22Rv1 (cell line): ENCODE data around the gene PAK3.

Experiments
- H3K27ac ChIP-seq: fragments of 450-650 bp; 2 replicates; pipeline ENCODE4 v1.5.1; 2017
- ZFX ChIP-seq: fragments of 450-650 bp; IDR thresholded peaks from 2 replicates; pipeline ENCODE4 v1.6.1; 2017; ENCODE audit warnings: antibody characterized with exemption, borderline replicate concordance
- TF ChIP-seq, protein P1 (sequence below): fragments of 450-650 bp; IDR thresholded peaks from 2 replicates; pipeline ENCODE4 v1.5.1; 2017; ENCODE audit warnings: mild to moderate bottlenecking

Gene PAK3

DNA sequence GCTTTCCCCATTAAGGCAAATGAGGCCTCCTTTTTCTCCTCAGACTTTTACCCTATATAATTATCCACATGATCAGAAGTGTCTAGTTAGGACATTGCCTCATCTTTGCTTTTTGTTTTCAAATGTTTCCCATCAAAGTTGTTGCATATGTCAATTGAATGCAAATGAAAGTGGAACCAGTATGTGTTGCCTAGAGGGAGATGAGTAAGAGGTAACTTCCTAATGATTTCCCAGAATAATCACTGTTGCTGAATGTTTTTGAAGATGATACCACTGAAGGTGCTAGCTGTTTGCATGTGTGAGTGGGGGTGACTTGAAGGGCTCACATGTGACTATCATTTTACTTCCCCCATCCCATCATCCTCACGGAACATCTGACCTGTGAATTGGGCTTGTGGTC lies 33.9 kb downstream of the PAK3 start:
- H3K27ac ChIP-seq = no peak overlapping the region
- no peak for TF ChIP-seq ZFX
- TF ChIP-seq, protein P1, sequence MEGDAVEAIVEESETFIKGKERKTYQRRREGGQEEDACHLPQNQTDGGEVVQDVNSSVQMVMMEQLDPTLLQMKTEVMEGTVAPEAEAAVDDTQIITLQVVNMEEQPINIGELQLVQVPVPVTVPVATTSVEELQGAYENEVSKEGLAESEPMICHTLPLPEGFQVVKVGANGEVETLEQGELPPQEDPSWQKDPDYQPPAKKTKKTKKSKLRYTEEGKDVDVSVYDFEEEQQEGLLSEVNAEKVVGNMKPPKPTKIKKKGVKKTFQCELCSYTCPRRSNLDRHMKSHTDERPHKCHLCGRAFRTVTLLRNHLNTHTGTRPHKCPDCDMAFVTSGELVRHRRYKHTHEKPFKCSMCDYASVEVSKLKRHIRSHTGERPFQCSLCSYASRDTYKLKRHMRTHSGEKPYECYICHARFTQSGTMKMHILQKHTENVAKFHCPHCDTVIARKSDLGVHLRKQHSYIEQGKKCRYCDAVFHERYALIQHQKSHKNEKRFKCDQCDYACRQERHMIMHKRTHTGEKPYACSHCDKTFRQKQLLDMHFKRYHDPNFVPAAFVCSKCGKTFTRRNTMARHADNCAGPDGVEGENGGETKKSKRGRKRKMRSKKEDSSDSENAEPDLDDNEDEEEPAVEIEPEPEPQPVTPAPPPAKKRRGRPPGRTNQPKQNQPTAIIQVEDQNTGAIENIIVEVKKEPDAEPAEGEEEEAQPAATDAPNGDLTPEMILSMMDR = no peak

DNA sequence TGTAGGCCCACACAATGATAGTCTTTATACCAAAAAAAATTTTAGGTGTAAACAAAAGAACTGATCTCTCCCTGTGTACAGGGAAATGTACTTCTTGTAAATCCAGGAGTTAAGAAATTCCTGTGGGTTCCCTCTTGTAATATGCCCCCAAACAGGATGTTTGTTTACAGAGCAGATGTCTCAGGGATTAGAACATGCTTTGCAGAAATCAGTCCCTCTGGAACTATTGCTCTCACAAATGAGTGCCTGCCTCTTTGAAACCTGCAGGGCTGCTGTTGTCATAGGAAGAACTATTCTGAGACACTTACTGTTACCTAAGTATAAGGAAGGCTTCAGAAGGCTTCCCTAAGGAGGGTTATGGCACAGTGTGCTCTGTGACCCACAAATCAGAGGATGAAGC lies 35.6 kb downstream of the PAK3 start:
- TF ChIP-seq ZFX = no peak
- TF ChIP-seq, protein P1 = no peak

DNA sequence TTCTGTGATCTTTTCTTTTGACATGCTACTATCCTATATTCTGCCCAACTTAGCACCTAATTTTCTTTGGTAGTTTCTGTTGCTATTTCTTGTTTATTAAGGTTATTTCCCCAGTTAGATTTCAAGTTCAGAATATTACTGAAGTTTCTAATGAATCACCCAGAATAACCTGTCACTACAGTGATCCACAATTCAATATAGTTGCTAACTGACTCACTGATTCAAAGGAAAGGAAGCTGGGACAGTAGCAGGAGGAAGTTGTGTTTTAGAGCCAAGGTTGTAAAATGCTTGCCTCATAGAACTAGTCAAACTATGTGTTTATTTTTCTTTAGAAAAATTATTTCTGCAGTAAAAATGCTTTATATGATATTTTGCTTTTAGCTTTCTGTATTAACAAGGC lies 37.4 kb downstream of the PAK3 start:
- TF ChIP-seq ZFX = no peak
- TF ChIP-seq, protein P1 = no peak
- H3K27ac ChIP-seq = no peak overlapping the region

More for the DNA sequence above, 35.6 kb downstream of the PAK3 start:
- no peak overlapping the region for H3K27ac ChIP-seq

DNA sequence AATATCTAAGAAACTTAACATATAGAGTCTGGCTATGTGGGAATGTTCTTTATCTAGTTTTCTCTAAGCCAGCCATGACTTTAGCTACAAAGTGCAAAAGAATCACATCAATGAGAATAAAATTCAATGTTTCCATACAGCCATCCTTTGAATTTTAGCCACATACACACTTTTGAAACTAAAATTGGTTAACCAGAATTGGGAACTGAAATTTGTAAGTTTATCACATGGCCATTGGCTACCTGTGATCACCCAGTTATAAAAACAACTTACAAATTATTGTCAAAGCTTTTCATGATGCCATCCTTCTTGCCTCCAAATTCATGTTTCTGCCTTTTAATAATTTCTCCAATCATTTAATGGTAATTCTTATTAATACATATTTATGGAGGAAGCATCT lies 49.9 kb downstream of the PAK3 start:
- H3K27ac ChIP-seq = no peak overlapping the region
- TF ChIP-seq ZFX = no peak
- TF ChIP-seq, protein P1 = no peak

DNA sequence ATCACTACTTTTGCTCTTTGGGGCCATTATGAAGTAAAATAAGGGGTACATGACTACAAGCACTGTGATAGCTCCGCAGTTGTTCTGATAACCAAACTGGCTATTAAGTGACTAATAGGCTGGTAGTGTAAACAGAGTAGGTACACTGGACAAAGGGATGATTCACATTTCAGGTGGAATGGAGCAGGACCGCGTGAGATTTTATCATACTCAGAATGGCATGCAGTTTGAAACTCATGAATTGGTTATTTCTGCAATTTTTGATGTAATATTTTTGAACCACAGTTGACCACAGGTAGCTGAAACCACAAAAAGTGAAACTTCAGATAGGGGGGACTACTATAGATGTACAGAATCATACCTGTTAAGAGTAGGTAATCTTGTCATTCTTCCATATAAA lies 55.8 kb downstream of the PAK3 start:
- TF ChIP-seq ZFX = no peak
- TF ChIP-seq, protein P1 = no peak
- no peak overlapping the region for H3K27ac ChIP-seq

DNA sequence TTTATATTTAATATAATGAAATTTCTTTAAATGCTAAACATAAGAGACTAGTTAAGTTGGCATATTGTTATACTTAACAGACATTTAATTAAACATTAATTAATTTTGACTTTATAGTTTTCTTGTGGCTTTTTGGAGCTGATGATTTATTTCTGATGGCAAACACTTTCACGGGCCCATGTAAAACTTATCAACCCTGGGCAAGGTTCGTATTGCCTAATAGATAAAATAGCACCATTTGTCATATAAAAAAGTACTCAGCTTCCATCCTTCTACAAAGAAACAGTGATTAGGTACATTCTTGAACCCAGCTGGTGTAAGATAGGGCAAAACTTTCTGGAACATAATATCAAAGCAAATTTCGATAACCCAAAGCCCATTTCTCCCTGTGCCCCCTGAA lies 63.2 kb downstream of the PAK3 start:
- H3K27ac ChIP-seq = no peak overlapping the region
- TF ChIP-seq ZFX = no peak
- TF ChIP-seq, protein P1 = no peak

DNA sequence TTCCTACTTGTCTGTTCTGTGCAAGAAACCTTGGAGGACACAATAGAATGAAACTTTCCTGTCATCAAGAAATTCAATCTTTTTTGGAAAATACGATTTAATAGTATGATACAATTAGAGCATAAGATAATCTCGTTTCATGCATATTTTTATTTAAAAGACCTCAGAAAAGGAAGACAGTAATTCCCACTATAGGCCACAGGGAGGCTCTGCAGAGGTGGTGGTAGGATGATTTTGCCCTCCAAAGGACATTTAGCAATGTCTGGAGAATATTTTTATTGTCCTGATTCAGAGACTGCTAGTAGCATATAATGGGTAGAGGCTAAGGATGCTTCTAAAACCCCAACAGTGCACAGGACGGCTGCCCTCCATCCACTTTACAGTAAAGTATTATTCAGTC lies 68.7 kb downstream of the PAK3 start:
- TF ChIP-seq, protein P1 = peak; percentile 35
- no peak for TF ChIP-seq ZFX
- no peak overlapping the region for H3K27ac ChIP-seq
